ENCODE data around the gene VAT1L.

DNA sequence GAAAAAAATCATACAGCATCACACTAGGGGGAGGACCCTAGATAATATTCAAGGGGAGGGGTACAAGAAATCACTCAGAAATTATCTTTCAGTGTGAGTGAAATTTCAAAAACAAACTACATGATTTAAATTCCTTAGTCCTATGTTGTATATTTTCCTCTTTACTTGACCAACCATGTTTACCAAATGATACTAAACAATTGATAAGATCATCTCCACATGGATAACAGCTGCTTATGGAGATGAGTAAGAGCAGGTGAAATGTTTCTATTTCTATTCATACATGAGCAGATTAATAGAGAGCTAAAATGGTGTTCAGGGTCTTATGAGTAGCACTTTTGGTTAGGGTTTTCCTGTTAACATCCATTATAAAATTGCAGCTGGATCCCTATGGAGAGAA lies 7.3 kb upstream of the VAT1L start:
- no peak for TF ChIP-seq POLR2A (IDR thresholded peaks at IDR 0.05; ENCODE audit: low read length)
- TF ChIP-seq GATA1 (IDR thresholded peaks at IDR 0.05; ENCODE audit: low read depth, low read length): no peak
